Stimulated activated CD4-positive, alpha-beta T cell treated with anti-CD3 and anti-CD28 coated beads, Interleukin-15, amount 100 ng/mL, for 24 hours (primary cell): Measurements from ENCODE around the gene CAVIN3.
"Not testable (repeated sequence)": the region's sequence is repeated elsewhere in the genome, so short reads cannot be mapped to it uniquely, and the experiment has no call there.

Experiments
- DNase-seq: peaks from one replicate; pipeline ENCODE4 v3.0.0-alpha.2; 2020

The CAVIN3 gene

DNA sequence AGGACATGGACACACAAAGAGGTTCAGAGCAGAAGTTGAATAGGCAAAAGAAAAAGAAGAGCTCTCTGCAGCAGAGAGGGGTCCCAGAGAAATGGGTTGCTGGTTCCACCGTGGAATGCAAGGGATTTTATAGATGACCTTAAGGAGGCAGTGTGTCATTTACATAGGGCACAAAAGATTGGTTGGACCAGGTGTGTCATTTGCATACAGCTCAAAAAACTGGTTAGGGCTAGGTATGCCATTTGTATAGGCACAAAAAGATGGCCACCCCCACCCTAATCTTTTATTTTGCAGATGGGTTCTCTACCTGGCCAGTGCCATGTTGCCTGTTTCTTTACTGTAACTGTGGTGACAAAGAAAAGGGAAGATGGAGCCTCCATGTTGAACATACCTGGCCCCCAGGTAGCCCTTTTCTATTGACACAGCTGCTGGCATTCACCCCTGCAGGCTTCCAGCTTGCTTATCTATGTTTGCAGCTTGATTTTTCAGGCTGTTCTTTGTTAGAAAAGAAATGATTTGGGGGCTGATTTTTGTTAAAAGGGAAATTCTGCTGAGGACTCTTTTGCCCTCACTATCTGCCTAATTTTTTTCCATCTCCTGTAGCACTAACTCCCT lies 3.1 kb upstream of the CAVIN3 start:
- DNase-seq: no peak

DNA sequence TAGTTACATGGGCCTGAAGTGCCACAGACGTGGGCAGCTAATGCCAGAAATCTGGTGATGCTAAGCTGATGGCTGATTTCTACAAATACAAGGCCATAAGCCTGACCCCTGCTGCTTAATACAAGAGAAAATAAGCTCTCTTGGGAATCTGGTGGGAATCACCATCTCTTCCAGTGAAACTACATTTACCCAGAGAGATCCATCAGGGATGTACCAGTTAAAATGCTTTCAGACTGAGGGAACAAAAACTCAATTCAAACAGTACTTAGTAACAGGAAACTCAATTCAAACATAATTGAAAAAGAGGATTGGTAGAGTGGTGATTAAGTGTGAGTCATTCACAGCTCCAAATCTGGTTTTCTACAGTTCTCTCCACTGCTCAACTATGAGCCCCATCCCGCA lies 1.7 kb upstream of the CAVIN3 start:
- peak; percentile 39 for DNase-seq

DNA sequence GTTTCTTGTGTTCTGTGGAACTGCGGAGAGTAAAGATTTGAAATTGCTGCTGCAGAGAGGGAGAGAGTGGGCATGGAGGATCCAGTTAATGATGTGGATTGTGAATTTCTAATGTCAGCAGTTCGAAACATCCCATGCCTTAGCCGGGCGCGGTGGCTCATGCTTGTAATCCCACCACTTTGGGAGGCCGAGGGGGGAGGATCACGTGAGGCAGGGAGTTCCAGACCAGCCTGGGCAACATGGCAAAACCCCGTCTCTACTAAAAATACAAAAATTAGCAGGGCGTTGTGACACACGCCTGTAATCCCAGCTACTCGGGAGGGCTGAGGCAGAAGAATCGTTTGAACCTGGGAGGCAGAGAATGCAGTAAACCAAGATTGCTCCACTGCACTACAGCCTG lies 1.1 kb upstream of the CAVIN3 start:
- no peak for DNase-seq

DNA sequence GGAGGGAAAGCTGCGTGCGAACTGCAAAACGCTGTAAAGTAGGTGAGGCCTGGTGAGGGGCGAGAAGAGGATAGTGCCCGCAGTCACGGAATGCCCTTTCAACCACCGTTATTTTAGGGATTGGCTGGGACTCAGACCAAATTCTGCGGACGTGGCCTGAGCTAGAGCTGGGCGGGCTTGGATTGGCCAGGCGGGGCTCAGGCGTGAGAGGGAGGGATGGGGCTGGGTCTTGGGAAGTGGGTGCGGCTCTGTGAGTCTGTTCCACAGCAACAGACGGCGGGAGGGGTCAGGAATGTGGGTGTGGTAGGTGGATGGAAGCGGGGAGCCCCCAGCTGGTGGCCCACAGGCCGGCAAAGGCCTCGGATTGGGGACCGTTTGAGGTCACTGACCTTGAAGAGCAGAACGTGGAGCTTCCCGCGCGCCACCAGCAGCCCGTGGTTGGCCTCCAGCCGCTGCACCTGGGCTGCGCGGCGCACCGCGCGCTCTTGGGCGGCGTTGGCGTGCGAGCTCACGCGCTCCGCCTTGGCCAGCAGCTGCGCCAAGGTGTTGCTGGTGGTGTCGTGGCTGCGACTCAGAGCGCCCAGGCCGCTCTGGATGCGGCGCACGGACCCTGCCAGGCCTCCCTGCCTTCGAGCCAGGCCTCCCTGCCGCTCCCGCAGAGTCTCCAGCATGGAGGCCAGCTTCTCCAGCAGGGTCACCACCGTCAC lies 444 bp downstream of the CAVIN3 start:
- DNase-seq: peak; percentile 72

DNA sequence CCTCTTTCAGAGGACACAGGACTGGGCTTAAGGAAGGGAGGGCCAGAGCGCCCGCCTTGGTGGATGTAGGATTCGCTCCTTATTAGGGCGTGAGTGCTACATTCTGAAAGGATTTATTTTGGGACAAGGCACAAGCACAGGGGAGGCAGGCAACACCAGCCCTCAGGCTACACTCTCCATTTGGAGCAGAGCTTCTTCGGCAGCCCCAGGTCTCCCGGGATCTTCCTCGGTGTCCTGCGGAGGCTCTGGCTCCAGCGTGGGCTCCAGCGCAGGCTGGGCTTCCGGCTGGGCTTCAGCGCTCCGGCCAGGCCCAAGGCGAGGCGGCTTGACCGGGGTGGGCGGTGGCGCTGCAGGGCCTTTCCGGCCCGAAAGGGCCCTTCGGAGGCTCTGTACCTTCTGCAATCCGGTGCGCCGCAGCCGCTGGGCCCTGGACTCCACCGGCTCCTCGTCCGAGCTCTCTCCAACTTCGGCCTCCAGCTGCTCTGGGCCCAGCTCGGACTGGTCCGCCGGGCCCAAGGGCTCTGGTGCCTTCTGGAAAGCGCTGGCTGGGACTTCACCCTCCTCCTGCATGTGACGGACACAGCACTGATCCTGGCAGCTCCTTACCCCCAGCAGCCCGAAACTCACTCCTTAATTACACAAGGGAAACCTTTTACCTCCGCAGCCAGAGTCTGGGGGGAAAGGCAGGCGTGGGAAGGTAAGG lies 1.1 kb downstream of the CAVIN3 start:
- DNase-seq: peak; percentile 8

GRCh38 chr11:6318204-6318603 lies 2.1 kb downstream of the CAVIN3 start:
- DNase-seq: no peak

DNA sequence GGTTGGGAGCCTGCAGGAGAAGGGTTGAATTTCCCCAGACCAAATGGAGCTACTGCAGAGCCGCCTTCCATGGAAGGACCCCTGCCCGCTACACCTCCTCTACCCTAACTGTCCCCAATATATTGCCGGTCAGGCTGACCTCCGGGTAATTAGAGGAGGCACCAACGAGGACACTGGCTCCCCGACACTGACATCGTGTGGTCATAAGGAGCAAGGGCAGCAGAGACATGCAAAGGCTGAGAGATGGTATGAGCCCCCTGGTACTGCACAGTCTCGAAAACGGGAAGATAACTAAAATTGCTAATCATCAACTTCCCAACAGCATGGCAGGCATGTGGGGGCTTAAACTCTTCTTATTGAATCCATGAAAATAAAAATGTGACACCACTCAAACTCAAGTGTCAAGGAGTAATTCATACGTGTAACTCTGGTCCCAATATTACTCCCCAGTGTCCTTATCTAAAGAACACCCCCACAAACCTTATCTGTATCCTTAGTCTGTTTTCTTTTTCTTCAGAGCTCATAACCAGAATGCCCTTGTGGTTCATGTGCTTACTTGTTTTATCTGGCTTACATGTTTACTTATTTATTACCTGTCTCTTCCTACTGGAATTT lies 4.4 kb downstream of the CAVIN3 start:
- peak; percentile 47 for DNase-seq

GRCh38 chr11:6312106-6312505 lies 8.2 kb downstream of the CAVIN3 start:
- no peak for DNase-seq

- no peak for DNase-seq
Observed at GRCh38 chr11:6307876-6308275, 12.4 kb downstream of the CAVIN3 start.

GRCh38 chr11:6305297-6305696 lies 15.0 kb downstream of the CAVIN3 start:
- DNase-seq: no peak

DNA sequence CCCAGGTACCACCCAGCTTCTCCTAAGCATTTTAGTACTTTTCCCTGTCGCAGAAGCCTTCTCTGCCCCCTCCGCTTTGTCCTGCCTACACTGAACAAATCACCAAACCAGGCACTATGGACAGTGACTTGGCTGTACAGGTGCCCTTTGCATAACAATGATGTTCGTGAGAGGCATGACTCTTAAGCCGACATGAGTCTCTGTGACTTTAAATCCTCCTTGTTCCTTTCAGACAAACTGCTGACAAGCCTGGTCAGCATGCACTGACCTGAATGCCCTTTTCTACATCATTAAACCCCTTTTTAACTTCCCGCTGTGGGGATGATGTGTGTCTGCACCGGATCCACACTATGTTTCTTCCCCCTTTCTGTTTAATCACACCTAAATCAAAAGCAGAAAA lies 16.6 kb downstream of the CAVIN3 start:
- no peak for DNase-seq

- no peak for DNase-seq
Observed at GRCh38 chr11:6301096-6301495, 19.2 kb downstream of the CAVIN3 start.

DNA sequence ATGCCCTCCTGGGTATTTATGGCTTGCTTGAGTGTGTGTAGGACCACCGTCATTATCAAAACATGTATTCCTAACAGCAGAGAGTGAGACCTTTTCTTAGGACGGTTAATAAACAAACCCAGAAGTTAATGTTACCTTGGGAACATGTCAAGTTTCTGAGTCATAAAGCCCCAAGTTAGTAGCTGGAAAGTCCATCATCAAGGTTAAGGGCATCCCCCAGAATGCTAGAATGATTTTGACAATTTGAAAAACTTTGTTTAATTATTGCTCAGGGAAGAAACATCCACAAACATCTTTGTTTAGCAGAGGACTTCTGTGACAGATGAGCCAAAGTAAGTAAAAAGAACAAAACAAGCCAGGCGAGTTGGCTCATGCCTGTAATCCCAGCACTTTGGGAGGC lies 20.0 kb downstream of the CAVIN3 start:
- DNase-seq: no peak

GRCh38 chr11:6298605-6299004 lies 21.7 kb downstream of the CAVIN3 start:
- peak; percentile 30 for DNase-seq

GRCh38 chr11:6297831-6298230 lies 22.5 kb downstream of the CAVIN3 start:
- no peak for DNase-seq

DNA sequence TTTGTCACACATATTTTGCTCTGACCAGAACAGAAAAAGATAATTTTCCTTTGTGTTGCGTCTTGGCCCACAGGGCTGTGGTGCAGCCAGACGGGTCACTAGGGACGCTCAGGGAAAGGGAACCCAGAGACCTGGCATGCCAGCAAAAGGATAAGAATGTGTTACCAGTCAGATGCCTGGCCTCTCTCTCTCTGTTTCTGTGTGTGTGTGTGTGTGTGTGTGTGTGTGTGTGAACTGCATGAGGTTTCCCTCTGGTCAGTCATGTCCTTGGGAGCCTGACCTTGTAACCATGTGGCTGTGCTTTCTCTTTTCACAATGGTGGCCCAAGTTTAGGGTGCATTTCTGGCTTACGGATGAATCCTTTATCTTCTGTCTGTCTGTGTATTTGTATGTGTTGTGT lies 35.3 kb downstream of the CAVIN3 start:
- DNase-seq: no peak

- DNase-seq: no peak
Observed at GRCh38 chr11:6284250-6284649, 36.1 kb downstream of the CAVIN3 start.

DNA sequence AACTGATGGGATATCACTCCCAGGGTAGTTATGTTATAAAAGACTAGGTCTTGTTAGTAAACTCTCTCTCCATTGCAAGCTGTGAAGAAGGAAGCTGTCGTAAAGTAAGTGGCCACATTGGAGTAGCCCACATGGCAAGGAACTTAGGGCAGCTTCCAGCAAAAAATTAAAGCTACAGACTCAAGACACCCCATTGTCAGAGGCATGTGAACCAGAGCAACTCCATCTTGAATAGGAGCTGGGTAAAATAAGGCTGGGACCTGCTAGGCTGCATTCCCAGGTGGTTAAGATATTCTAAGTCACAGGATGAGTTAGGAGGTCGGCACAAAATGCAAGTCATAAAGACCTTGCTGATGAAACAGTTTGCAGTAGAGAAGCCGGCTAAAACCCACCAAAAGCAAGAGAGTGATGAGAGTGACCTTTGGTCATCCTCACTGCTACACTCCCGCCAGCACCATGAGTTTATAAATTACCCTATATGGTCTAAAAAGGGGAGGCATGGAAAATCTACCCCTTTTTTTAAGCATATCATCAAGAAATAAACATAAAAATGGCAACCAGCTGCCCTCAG lies 36.8 kb downstream of the CAVIN3 start:
- no peak for DNase-seq

DNA sequence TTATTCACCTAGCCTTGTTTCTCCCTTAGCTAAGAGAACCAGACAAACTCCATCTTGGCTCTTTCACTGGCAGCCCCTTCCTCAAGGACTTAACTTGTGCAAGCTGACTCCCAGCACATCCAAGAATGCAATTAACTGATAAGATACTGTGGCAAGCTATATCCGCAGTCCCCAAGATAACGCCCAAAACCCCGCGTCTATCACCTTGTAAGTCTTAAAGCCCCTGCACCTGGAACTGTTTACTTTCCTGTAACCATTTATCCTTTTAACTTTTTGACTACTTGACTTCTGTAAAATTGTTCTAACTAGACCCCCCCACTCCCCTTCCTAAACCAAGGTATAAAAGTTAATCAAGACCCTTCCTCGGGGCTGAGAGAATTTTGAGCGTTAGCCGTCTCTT lies 39.5 kb downstream of the CAVIN3 start:
- not testable (repeated sequence) for DNase-seq

DNA sequence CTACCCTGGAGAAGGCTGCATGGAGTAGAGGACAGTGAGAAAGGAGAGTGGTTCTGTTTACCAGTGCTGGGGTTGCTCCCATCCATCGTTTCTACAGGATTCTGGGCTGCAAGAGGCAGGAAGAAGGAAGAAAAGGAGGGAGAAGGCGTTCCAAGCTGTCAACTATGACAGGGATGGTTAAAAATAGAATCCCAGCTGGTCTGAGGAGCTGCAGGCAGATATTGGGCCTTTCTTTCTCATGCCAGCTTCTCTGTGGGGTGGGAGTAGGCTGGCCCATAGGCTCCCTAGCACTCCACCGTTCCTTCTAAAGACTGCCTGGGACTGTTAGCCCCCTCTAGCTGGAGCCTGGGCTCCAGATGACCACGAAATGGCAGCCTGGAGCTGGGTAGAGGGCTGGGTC lies 47.1 kb downstream of the CAVIN3 start:
- no peak for DNase-seq

- no peak for DNase-seq
Observed at GRCh38 chr11:6271598-6271997, 48.7 kb downstream of the CAVIN3 start.

- DNase-seq: no peak
Observed at GRCh38 chr11:6270584-6271246, 49.6 kb downstream of the CAVIN3 start.

DNA sequence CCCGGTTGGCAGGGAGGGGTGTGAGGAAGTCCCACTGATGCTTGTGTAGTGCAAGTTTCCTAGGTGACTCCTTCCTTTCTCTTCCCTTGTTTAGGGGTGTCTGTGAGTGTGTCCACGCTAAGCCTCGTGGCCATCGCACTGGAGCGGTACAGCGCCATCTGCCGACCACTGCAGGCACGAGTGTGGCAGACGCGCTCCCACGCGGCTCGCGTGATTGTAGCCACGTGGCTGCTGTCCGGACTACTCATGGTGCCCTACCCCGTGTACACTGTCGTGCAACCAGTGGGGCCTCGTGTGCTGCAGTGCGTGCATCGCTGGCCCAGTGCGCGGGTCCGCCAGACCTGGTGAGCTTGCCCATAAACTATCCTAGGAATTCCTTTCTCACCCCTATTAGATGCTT lies 50.3 kb downstream of the CAVIN3 start:
- DNase-seq: no peak
